Ishikawa (cell line): ENCODE measurements around the gene CACNA1G.

Source experiments
- CEBPB ChIP-seq: IDR thresholded peaks from 2 replicates; pipeline ENCODE4 v1.6.1; 2012
- CREB1 ChIP-seq: IDR thresholded peaks from 2 replicates; pipeline ENCODE4 v1.6.1; 2012; ENCODE audit warnings: low read depth
- EGR1 ChIP-seq: IDR thresholded peaks from 2 replicates; pipeline ENCODE4 v1.6.1; 2012
- EP300 ChIP-seq: IDR thresholded peaks from 2 replicates; pipeline ENCODE4 v1.6.1; 2012; ENCODE audit warnings: borderline replicate concordance
- FOXM1 ChIP-seq: IDR thresholded peaks from 2 replicates; pipeline ENCODE4 v1.6.1; 2012; ENCODE audit warnings: low read depth, borderline replicate concordance
- MAX ChIP-seq: IDR thresholded peaks from 2 replicates; pipeline ENCODE4 v1.6.1; 2012
- NFIC ChIP-seq: IDR thresholded peaks from 2 replicates; pipeline ENCODE4 v1.6.1; 2012
- RAD21 ChIP-seq: IDR thresholded peaks from 2 replicates; pipeline ENCODE4 v1.6.1; 2012; ENCODE audit warnings: low read depth
- REST ChIP-seq: IDR thresholded peaks from 2 replicates; pipeline ENCODE4 v1.6.1; 2012; ENCODE audit warnings: low read depth, mild to moderate bottlenecking
- TAF1 ChIP-seq: IDR thresholded peaks from 2 replicates; pipeline ENCODE4 v1.6.1; 2012; ENCODE audit warnings: low read depth, mild to moderate bottlenecking
- TCF12 ChIP-seq: IDR thresholded peaks from 2 replicates; pipeline ENCODE4 v1.6.1; 2012; ENCODE audit warnings: low read depth
- TEAD4 ChIP-seq: IDR thresholded peaks from 2 replicates; pipeline ENCODE4 v1.6.1; 2012
- USF1 ChIP-seq: IDR thresholded peaks from 2 replicates; pipeline ENCODE4 v1.6.1; 2012
- YY1 ChIP-seq: IDR thresholded peaks from 2 replicates; pipeline ENCODE4 v1.6.1; 2012; ENCODE audit warnings: low read depth
- ZBTB7A ChIP-seq: IDR thresholded peaks from 2 replicates; pipeline ENCODE4 v1.6.1; 2012; ENCODE audit warnings: low read depth

CACNA1G gene

GRCh38 chr17:50668025-50668837 is 107.7 kb downstream of the CACNA1G start:
- no peak for TF ChIP-seq FOXM1
- TF ChIP-seq NFIC: no peak
- no peak for TF ChIP-seq USF1
- TF ChIP-seq TCF12: no peak
- no peak for TF ChIP-seq YY1
- no peak for TF ChIP-seq EGR1

GRCh38 chr17:50668838-50669581 is 108.5 kb downstream of the CACNA1G start:
- TF ChIP-seq CREB1 (no peak), FOXM1 (no peak), EP300 (no peak), REST (no peak), MAX (no peak), TCF12 (no peak), EGR1 (no peak), TAF1 (no peak), NFIC (no peak), USF1 (no peak), RAD21 (no peak), ZBTB7A (no peak), CEBPB (no peak), TEAD4 (no peak), YY1 (no peak)

GRCh38 chr17:50672071-50672470 is 111.6 kb downstream of the CACNA1G start:
- TF ChIP-seq RAD21 (no peak), EP300 (no peak), REST (no peak), TCF12 (no peak), CEBPB (no peak), ZBTB7A (no peak), TEAD4 (no peak), EGR1 (no peak), CREB1 (no peak), MAX (no peak), YY1 (no peak), NFIC (no peak), FOXM1 (no peak), USF1 (no peak), TAF1 (no peak)

- TF ChIP-seq TAF1: no peak
- no peak for TF ChIP-seq TEAD4
- TF ChIP-seq EP300: no peak
- no peak for TF ChIP-seq ZBTB7A
- no peak for TF ChIP-seq USF1
- no peak for TF ChIP-seq RAD21
- TF ChIP-seq CREB1: no peak
- TF ChIP-seq MAX: no peak
- no peak for TF ChIP-seq EGR1
- TF ChIP-seq NFIC: no peak
These were observed 112.5 kb downstream of the CACNA1G start for GRCh38 chr17:50672831-50673551.
